Measurements from ENCODE around the gene CTSL.

CTSL gene

DNA sequence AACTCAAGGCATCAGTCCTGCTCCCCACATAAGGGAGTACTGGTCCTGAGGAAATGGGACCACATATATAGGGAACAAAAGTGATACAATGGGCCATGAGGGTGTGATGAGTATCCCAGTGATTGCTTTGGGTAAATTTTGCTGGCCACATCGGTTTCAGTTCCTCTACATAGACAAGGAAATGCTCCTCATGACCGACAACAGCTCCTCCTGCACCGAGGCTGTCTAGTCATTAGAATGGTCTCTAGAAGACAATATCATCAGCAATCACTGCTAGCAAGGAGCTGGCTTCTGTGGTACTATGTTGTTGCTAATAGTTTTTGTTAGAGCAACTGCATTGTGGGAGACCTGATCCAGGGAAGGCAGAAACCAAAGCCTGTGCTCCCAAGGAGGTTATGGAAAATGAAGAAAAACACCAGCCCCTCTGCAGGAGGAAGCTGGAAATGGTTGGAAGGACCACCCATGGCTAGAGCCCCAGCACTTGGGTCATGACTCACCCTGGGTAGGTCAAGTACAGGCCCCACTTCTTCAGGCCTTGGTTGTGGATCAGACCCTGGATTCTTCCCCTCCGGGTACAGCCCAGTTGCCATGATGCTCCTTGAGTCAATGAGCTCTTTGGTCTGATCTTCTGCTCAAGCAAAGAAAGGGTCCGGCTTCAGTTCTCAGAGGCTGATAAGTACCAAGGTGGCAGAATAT, 3.4 kb upstream of the CTSL start:
- Histone ChIP-seq H3K27me3 (peaks cover 57% of the 10 kb centered on the region), H3K4me3 (ENCODE audit: low read depth in 1 of 2, low read length in 1 of 2) (no peak overlapping the region), H3K36me3 (no peaks in the 10 kb centered on the region), H3K9me3 (no peaks in the 10 kb centered on the region), H3K4me1 (ENCODE audit: control insufficient read depth in 1 of 2, insufficient read depth in 1 of 2, low read depth in 1 of 2, low read length in 1 of 2) (peaks cover 5 to 12% of the 10 kb centered on the region in 2 experiments), H3K27ac (no peak overlapping the region)
- TF ChIP-seq, protein P1, sequence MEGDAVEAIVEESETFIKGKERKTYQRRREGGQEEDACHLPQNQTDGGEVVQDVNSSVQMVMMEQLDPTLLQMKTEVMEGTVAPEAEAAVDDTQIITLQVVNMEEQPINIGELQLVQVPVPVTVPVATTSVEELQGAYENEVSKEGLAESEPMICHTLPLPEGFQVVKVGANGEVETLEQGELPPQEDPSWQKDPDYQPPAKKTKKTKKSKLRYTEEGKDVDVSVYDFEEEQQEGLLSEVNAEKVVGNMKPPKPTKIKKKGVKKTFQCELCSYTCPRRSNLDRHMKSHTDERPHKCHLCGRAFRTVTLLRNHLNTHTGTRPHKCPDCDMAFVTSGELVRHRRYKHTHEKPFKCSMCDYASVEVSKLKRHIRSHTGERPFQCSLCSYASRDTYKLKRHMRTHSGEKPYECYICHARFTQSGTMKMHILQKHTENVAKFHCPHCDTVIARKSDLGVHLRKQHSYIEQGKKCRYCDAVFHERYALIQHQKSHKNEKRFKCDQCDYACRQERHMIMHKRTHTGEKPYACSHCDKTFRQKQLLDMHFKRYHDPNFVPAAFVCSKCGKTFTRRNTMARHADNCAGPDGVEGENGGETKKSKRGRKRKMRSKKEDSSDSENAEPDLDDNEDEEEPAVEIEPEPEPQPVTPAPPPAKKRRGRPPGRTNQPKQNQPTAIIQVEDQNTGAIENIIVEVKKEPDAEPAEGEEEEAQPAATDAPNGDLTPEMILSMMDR (IDR thresholded peaks at IDR 0.05), result no peak

DNA sequence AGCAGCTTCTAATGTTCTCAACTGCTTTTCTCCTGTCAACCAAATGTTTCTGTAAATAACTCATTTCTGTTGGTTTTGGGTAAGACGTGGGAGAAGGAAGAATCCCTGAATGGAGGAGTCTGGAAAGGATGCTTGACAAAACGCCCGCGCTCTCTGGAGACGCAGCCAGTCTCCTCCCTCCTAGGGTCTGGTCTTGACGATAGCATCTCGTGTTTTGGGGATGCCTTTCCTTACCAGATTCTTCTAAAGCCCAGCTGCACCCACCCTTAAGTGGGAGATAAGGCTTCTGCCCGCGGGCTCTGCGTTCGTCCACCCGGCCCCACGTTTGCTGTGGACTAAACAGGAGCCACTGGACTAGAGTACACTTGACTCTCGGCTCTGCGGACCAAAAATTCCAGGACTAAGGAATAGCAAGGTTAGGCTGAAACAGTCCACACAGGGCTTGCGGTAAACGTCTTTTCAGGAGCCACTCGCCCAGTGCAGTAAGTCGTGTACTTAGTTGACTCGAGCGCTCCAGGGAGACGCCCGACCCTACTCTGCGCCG, 491 bp upstream of the CTSL start:
- Histone ChIP-seq H3K9me3 (no peaks in the 10 kb centered on the region), H3K36me3 (no peaks in the 10 kb centered on the region), H3K4me3 (ENCODE audit: low read depth in 1 of 2, low read length in 1 of 2) (peak overlapping the region; percentile 25 to 42), H3K27me3 (peaks cover 70% of the 10 kb centered on the region), H3K27ac (no peak overlapping the region), H3K4me1 (ENCODE audit: control insufficient read depth in 1 of 2, insufficient read depth in 1 of 2, low read depth in 1 of 2, low read length in 1 of 2) (peaks cover 5 to 12% of the 10 kb centered on the region in 2 experiments)
- TF ChIP-seq, protein P1 (IDR thresholded peaks at IDR 0.05), result no peak

DNA sequence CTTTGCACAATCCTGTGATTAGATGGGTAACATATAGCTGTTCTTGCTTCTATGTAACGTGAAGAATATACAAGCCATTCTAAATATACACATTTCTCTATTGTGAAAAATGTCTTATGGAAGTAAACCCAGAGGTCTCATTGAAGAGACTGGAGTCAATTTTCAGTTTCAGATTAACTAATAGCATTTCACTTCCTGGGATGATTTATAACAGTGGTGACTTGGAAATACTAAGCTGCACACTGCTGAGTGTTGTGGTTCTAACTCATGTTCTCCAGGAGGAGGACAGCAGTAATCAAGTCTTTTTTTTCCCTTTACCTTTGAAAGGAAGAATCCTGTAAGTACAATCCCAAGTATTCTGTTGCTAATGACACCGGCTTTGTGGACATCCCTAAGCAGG, 3.3 kb downstream of the CTSL start:
- peaks cover 5 to 12% of the 10 kb centered on the region in 2 experiments for H3K4me1 ChIP-seq (ENCODE audit: control insufficient read depth in 1 of 2, insufficient read depth in 1 of 2, low read depth in 1 of 2, low read length in 1 of 2)
- H3K27me3 ChIP-seq, result peaks cover 70% of the 10 kb centered on the region
- H3K36me3 ChIP-seq, result no peaks in the 10 kb centered on the region
- no peak overlapping the region for H3K4me3 ChIP-seq (ENCODE audit: low read depth in 1 of 2, low read length in 1 of 2)
- TF ChIP-seq, protein P1 (IDR thresholded peaks at IDR 0.05), result no peak
- no peaks in the 10 kb centered on the region for H3K9me3 ChIP-seq
- no peak overlapping the region for H3K27ac ChIP-seq

DNA sequence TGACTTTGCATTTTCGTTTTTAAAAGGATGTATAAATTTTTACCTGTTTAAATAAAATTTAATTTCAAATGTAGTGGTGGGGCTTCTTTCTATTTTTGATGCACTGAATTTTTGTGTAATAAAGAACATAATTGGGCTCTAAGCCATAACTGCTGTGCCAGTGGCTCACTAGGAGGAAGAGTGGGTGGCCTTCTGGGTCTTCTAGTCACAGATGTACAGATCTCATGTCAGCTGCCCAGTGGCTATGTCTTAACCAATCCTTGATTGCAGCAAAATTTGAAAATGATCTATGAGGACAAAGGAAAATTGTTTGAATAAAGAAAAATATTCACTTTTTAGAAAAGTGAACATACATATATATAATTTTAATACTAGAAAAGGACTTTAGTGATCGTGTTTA, 5.4 kb downstream of the CTSL start:
- Histone ChIP-seq H3K27me3 (peaks cover 49% of the 10 kb centered on the region), H3K27ac (no peak overlapping the region), H3K36me3 (no peaks in the 10 kb centered on the region), H3K4me3 (ENCODE audit: low read depth in 1 of 2, low read length in 1 of 2) (no peak overlapping the region), H3K9me3 (no peaks in the 10 kb centered on the region), H3K4me1 (ENCODE audit: control insufficient read depth in 1 of 2, insufficient read depth in 1 of 2, low read depth in 1 of 2, low read length in 1 of 2) (peaks cover under 1 to 3% of the 10 kb centered on the region in 2 experiments)
- TF ChIP-seq, protein P1 (IDR thresholded peaks at IDR 0.05), result no peak

DNA sequence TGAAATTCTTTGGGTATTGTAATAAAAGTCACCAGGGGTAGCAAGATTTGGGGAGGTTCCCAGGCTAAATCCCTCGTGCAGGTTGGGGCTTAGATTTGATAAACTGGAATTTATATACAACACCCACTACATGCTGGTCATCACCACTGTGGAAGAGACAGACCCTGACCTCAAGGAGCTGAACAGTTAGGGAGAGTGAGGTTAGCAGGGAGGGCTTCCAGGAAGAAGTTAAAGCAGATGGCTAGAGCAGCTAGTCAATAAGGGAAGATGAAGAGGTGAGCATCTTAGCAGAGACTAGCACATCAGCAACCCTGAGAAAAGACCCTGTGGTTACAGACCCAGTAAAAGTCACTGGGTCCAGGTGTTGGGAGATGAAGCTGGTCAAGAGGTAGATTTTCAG, 6.4 kb downstream of the CTSL start:
- H3K27ac ChIP-seq, result no peak overlapping the region
- H3K27me3 ChIP-seq, result peaks cover 39% of the 10 kb centered on the region
- H3K36me3 ChIP-seq, result no peaks in the 10 kb centered on the region
- H3K4me1 ChIP-seq (ENCODE audit: control insufficient read depth in 1 of 2, insufficient read depth in 1 of 2, low read depth in 1 of 2, low read length in 1 of 2), result no peaks in the 10 kb centered on the region
- H3K4me3 ChIP-seq (ENCODE audit: low read depth in 1 of 2, low read length in 1 of 2), result no peak overlapping the region
- TF ChIP-seq, protein P1 (IDR thresholded peaks at IDR 0.05), result no peak
- H3K9me3 ChIP-seq, result no peaks in the 10 kb centered on the region
